Lower leg skin (tissue), 4 donors: ENCODE data around the gene KRI1. TPM values are rescaled to one million over a fixed set of nuclear protein-coding genes. Genes with fewer than 3 reads are reported as not detected.

Experiments
- DNase-seq, 2 donors: peaks; one replicate each; pipeline ENCODE4 v3.0.0-alpha.2; 2019; ENCODE audit warnings: low spot score in 2 of 2
- H3K4me3 ChIP-seq: fragments of 200-600 bp; sonication (generic); 2 replicates; pipeline ENCODE4 v1.5.1; 2017; ENCODE audit warnings: mild to moderate bottlenecking, low read depth; ENCODE audit not compliant: poor library complexity, severe bottlenecking
- POLR2A ChIP-seq, 2 donors: fragments of 450-650 bp; IDR thresholded peaks; one replicate each; pipeline ENCODE4 v1.6.1; 2016 to 2017; ENCODE audit warnings: antibody characterized with exemption in 2 of 2, mild to moderate bottlenecking in 1 of 2, moderate library complexity in 1 of 2
- WGBS, 2 donors: methylation state at CpG; one replicate each; pipeline ENCODE4 v1.1.5; 2018; 5-methylcytosine and 5-hydroxymethylcytosine counted together
- intact Hi-C: fragments of 100-400 bp; cut with DNase I; formaldehyde crosslinking; loops from one replicate; pipeline ENCODE4 v1.15.0; 2023; ENCODE audit warnings: low total_unique reads
- total RNA-seq, 4 donors: library from RNA; depleted of rRNA; stranded (reverse); fragments of >200 nt; gene quantifications; one replicate each; pipeline ENCODE4 v1.1.0, GENCODE V29; 2016
- TF ChIP-seq, protein P1 (sequence below), 3 donors: fragments of 450-650 bp; IDR thresholded peaks; one replicate each; pipeline ENCODE4 v1.5.1; 2016; ENCODE audit warnings: antibody characterized with exemption in 3 of 3, mild to moderate bottlenecking in 3 of 3, moderate library complexity in 2 of 3

The KRI1 gene
- 10 to 100 TPM; 23.8 to 59.3 (median 29.4) TPM for total RNA-seq

GRCh38 chr19:10565567-10566407, at the start of gene KRI1:
TSS of gene KRI1 (minus strand) at chr19:10566010. CDS start at chr19:10565999, 11 bp downstream.
- 0 to 2% methylated on average over 28 to 52 of the region's 94 CpGs for WGBS, 2 donors
- H3K4me3 ChIP-seq = peak within 1 kb of the TSS; percentile 74
- intact Hi-C loops = no loop called here
- no peak for TF ChIP-seq POLR2A (IDR thresholded peaks at IDR 0.05)
- TF ChIP-seq, protein P1, sequence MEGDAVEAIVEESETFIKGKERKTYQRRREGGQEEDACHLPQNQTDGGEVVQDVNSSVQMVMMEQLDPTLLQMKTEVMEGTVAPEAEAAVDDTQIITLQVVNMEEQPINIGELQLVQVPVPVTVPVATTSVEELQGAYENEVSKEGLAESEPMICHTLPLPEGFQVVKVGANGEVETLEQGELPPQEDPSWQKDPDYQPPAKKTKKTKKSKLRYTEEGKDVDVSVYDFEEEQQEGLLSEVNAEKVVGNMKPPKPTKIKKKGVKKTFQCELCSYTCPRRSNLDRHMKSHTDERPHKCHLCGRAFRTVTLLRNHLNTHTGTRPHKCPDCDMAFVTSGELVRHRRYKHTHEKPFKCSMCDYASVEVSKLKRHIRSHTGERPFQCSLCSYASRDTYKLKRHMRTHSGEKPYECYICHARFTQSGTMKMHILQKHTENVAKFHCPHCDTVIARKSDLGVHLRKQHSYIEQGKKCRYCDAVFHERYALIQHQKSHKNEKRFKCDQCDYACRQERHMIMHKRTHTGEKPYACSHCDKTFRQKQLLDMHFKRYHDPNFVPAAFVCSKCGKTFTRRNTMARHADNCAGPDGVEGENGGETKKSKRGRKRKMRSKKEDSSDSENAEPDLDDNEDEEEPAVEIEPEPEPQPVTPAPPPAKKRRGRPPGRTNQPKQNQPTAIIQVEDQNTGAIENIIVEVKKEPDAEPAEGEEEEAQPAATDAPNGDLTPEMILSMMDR (IDR thresholded peaks at IDR 0.05) = peak in 1 of 3 donors; percentile 32
- DNase-seq = peak; percentile 97 to 100

- peak in 1 of 2 donors; percentile 88 for DNase-seq
- TF ChIP-seq, protein P1 (IDR thresholded peaks at IDR 0.05) = no peak
- no peak for TF ChIP-seq POLR2A (IDR thresholded peaks at IDR 0.05)
- intact Hi-C loops = no loop called here
- no peak overlapping the region for H3K4me3 ChIP-seq
- WGBS, 2 donors = 17 to 21% methylated on average over 11 to 15 of the region's 15 CpGs
These were observed 46.8 kb upstream of the KRI1 start for GRCh38 chr19:10612499-10613119.

GRCh38 chr19:10611907-10612306, 46.1 kb upstream of the KRI1 start:
- H3K4me3 ChIP-seq = no peak overlapping the region
- intact Hi-C loops = no loop called here
- TF ChIP-seq, protein P1 (IDR thresholded peaks at IDR 0.05) = no peak
- no peak for TF ChIP-seq POLR2A (IDR thresholded peaks at IDR 0.05)
- no peak for DNase-seq
- WGBS, 2 donors = 43 to 59% methylated on average over 5 of the region's 5 CpGs

GRCh38 chr19:10604460-10604980, 38.7 kb upstream of the KRI1 start:
- TF ChIP-seq, protein P1 (IDR thresholded peaks at IDR 0.05) = no peak
- TF ChIP-seq POLR2A (IDR thresholded peaks at IDR 0.05) = no peak
- H3K4me3 ChIP-seq = no peak overlapping the region
- intact Hi-C loops = no loop called here
- 53 to 63% methylated on average over 9 of the region's 9 CpGs for WGBS, 2 donors
- peak in 1 of 2 donors; percentile 84 for DNase-seq

DNA sequence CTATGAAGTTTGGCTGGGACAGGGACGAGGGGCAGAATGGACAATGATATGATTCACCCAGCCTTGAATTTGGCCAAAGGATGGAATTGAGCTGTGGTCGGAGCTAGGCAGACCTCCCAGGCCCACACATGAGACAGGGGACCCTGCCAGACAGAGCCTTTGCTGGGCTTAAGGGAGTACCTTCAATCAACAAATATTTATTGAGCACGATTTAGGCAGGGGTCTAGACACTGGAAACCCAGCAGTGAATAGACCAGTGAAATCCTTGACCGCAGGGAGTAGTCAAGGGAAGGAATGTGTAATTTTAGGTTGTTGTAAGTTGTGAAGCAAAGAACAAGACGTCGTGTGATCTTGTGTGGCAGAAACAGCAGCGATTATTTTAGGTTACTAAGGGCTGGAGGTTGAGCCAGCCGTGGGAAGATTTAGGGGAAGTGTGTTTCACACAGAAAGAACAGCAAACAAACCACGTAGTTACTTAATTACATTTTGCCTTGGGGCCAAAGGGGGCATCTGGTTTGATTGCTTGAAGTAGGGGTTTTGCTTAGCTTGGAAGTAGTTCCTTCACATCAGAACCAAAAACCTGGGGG, 38.2 kb upstream of the KRI1 start:
- 25 to 27% methylated on average over 9 of the region's 9 CpGs for WGBS, 2 donors

More for the DNA sequence above, 38.2 kb upstream of the KRI1 start:
- TF ChIP-seq POLR2A (IDR thresholded peaks at IDR 0.05) = no peak
- TF ChIP-seq, protein P1 (IDR thresholded peaks at IDR 0.05) = no peak
- intact Hi-C loops = no loop called here
- H3K4me3 ChIP-seq = no peak overlapping the region
- DNase-seq = no peak
